HG02840 (cell line): ENCODE results near the gene PPP1R2.

Source experiments
- ATAC-seq: cut with Tn5 transposase; IDR thresholded peaks from one replicate; pipeline ENCODE4 v1.9.1; 2021; ENCODE audit warnings: mild to moderate bottlenecking, moderate library complexity, moderate number of reproducible peaks; ENCODE audit not compliant: unreplicated experiment, low FRiP score

Gene PPP1R2

GRCh38 chr3:195466251-195466650 lies 76.9 kb downstream of the PPP1R2 start:
- ATAC-seq, result no peak
